ENCODE data around the gene CLEC19A.

DNA sequence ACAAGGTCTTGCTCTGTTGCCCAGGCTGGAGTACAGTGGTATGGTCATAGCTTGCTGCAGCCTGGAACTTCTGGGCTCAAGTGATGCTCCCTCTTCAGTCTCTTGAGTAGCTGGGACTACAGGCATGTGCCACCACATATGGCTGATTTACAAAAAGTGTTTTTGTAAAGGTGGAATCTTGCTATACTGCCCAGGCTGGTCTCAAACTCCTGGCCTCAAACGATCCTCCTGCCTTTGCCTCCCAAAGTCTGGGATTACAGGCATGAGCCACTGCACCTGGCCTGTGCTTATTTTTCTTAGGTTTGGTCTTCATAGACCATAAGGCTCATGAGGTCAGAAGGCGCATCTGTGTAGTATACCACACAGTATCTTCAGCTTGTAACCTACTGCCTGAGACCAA is 5.3 kb downstream of the CLEC19A start:
- TF ChIP-seq EP300 (IDR thresholded peaks at IDR 0.05): no peak
- TF ChIP-seq, protein P1, sequence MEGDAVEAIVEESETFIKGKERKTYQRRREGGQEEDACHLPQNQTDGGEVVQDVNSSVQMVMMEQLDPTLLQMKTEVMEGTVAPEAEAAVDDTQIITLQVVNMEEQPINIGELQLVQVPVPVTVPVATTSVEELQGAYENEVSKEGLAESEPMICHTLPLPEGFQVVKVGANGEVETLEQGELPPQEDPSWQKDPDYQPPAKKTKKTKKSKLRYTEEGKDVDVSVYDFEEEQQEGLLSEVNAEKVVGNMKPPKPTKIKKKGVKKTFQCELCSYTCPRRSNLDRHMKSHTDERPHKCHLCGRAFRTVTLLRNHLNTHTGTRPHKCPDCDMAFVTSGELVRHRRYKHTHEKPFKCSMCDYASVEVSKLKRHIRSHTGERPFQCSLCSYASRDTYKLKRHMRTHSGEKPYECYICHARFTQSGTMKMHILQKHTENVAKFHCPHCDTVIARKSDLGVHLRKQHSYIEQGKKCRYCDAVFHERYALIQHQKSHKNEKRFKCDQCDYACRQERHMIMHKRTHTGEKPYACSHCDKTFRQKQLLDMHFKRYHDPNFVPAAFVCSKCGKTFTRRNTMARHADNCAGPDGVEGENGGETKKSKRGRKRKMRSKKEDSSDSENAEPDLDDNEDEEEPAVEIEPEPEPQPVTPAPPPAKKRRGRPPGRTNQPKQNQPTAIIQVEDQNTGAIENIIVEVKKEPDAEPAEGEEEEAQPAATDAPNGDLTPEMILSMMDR (IDR thresholded peaks at IDR 0.05): no peak

All from ovary (tissue), 3 donors.